Measurements from ENCODE around the gene RASA2. TPM values are rescaled to one million over a fixed set of nuclear protein-coding genes. Genes with fewer than 3 reads are reported as not detected.
A peak's percentile ranks its signal among the peaks of the same experiment; 100 is the strongest.

RASA2 gene
- total and polyA plus RNA-seq, 10 donors: 9.4 to 90.6 (median 45.3) TPM

DNA sequence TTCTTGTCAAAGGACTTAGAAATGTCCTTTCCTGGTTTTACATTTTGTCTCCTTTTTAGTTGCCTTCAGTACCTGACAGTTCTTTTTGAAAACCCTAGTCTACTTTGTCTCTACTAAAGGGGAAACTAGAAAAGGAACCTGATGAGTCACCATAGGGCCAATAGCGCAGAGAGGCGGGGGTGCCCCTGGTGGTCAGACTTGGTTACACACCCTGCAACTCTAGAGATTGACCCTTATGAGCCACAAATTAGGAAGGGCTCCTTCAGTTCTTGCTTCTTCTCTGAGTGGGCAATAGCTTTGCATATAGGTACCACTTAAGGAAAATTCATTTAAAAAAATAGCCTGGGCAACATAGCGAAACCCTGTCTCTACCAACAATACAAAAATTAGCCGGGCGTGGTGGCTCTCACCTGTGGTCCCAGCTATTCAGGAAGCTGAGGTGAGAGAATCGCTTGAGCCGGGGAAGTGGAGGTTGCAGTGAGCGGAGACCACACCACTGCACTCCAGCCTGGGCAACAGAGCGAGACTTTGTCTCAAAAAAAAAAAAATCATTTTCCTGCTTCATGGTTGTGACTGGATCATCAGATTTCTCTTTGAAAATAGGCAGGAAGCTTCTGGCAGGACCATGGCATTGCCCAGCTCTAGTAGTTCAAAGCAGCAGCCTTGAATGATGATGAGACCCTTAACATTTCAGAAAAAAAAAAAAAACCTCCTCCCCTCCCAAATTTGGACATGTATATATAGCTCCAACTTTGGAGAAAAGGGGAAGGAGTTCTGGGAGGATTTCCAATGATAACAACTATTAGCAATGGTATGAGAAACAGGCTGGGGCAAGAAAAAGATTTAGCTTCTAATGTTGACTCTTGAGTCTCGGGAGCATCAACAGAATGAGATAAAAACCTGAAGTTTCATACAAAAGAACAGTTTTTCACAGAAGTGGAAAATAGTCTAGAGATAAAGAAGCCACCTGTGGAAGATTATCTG is 45.2 kb upstream of the RASA2 start:
- DNase-seq: peak; percentile 89
- TF ChIP-seq, protein P1, sequence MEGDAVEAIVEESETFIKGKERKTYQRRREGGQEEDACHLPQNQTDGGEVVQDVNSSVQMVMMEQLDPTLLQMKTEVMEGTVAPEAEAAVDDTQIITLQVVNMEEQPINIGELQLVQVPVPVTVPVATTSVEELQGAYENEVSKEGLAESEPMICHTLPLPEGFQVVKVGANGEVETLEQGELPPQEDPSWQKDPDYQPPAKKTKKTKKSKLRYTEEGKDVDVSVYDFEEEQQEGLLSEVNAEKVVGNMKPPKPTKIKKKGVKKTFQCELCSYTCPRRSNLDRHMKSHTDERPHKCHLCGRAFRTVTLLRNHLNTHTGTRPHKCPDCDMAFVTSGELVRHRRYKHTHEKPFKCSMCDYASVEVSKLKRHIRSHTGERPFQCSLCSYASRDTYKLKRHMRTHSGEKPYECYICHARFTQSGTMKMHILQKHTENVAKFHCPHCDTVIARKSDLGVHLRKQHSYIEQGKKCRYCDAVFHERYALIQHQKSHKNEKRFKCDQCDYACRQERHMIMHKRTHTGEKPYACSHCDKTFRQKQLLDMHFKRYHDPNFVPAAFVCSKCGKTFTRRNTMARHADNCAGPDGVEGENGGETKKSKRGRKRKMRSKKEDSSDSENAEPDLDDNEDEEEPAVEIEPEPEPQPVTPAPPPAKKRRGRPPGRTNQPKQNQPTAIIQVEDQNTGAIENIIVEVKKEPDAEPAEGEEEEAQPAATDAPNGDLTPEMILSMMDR (IDR thresholded peaks at IDR 0.05 in 8 of 11, conservative IDR thresholded peaks at IDR 0.05 in 3 of 11): peak; percentile 59 to 93 (median 77)
- TF ChIP-seq POLR2A (IDR thresholded peaks at IDR 0.05) (no peak), POLR2AphosphoS5 (IDR thresholded peaks at IDR 0.05) (no peak)
- H3K27me3 ChIP-seq (replicated peaks in 1 of 7): no peaks in the 10 kb centered on the region
- H3K4me3 ChIP-seq: no peak overlapping the region
- intact Hi-C loops (cut with DNase I; ENCODE audit: low total_unique reads): no loop called here
- 48 to 77% (median 60%) methylated on average over 10 of the region's 10 CpGs for WGBS, 5 donors
- peak overlapping the region; percentile 9 to 74 (median 41) for H3K27ac ChIP-seq
- H3K4me1 ChIP-seq: peaks cover 3 to 44% (median 24%) of the 10 kb centered on the region in 6 donors
- H3K36me3 ChIP-seq: peaks cover 0 to 66% (median 39%) of the 10 kb centered on the region in 6 donors
- H3K9me3 ChIP-seq: no peaks in the 10 kb centered on the region

DNA sequence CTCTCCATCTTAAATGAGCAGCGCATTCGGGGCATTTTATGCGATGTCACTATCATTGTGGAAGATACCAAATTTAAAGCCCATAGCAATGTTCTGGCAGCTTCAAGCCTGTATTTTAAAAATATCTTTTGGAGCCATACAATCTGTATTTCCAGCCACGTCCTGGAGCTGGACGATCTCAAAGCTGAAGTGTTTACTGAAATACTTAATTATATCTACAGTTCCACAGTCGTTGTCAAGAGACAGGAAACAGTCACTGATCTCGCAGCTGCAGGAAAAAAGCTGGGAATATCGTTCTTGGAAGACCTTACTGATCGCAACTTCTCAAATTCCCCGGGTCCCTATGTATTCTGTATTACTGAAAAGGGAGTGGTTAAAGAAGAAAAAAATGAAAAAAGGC is 44.4 kb upstream of the RASA2 start:
- TF ChIP-seq, protein P1 (IDR thresholded peaks at IDR 0.05 in 8 of 11, conservative IDR thresholded peaks at IDR 0.05 in 3 of 11): no peak
- TF ChIP-seq POLR2A (IDR thresholded peaks at IDR 0.05) (no peak), POLR2AphosphoS5 (IDR thresholded peaks at IDR 0.05) (no peak)
- intact Hi-C loops (cut with DNase I; ENCODE audit: low total_unique reads): no loop called here
- no peak overlapping the region for H3K4me3 ChIP-seq
- H3K27me3 ChIP-seq (replicated peaks in 1 of 7): no peaks in the 10 kb centered on the region
- no peaks in the 10 kb centered on the region for H3K9me3 ChIP-seq
- peaks cover 0 to 72% (median 40%) of the 10 kb centered on the region in 6 donors for H3K36me3 ChIP-seq
- 81 to 94% (median 84%) methylated on average over 10 of the region's 10 CpGs for WGBS, 5 donors
- H3K4me1 ChIP-seq: peaks cover 3 to 38% (median 24%) of the 10 kb centered on the region in 6 donors
- H3K27ac ChIP-seq: peak overlapping the region in 7 of 8 donors; percentile 11 to 74 (median 43)
- no peak for DNase-seq

DNA sequence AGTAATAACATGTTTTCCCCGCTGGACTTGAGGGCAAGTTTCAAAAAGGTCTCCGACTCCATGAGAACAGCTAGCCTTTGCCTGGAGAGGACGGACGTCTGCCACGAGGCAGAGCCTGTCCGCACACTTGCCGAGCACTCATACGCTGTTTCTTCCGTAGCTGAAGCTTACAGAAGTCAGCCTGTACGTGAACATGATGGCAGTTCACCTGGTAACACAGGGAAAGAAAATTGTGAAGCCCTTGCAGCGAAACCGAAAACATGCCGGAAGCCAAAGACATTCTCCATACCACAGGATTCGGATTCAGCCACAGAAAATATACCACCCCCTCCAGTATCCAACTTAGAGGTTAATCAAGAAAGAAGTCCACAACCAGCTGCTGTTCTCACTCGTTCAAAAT is 43.9 kb upstream of the RASA2 start:
- Histone ChIP-seq H3K4me3 (no peak overlapping the region), H3K36me3 (peaks cover 0 to 73% (median 40%) of the 10 kb centered on the region in 6 donors)
- 90 to 95% (median 94%) methylated on average over 15 of the region's 15 CpGs for WGBS, 5 donors

More for the DNA sequence above, 43.9 kb upstream of the RASA2 start:
- Histone ChIP-seq H3K27me3 (replicated peaks in 1 of 7) (no peaks in the 10 kb centered on the region), H3K9me3 (no peaks in the 10 kb centered on the region), H3K27ac (peak overlapping the region in 3 of 8 donors; percentile 46 to 74 (median 60)), H3K4me1 (peaks cover 3 to 38% (median 24%) of the 10 kb centered on the region in 6 donors)
- no peak for DNase-seq
- peak in 1 of 3 donors; percentile 28 for TF ChIP-seq POLR2AphosphoS5 (IDR thresholded peaks at IDR 0.05)
- TF ChIP-seq, protein P1 (IDR thresholded peaks at IDR 0.05 in 8 of 11, conservative IDR thresholded peaks at IDR 0.05 in 3 of 11): no peak
- intact Hi-C loops (cut with DNase I; ENCODE audit: low total_unique reads): no loop called here
